ENCODE measurements around the gene DOCK10. TPM values are rescaled to one million over a fixed set of nuclear protein-coding genes. Genes with fewer than 3 reads are reported as not detected.

The DOCK10 gene
- total RNA-seq, 1 donor from 2014 or later, result 14.3 TPM

GRCh38 chr2:224847381-224847780, 194.9 kb downstream of the DOCK10 start:
- H3K4me1 Mint-ChIP-seq (ENCODE audit: low read depth), result peaks cover 26% of the 10 kb centered on the region
- H3K9me3 Mint-ChIP-seq (ENCODE audit: low read depth), result no peaks in the 10 kb centered on the region
- H3K27ac Mint-ChIP-seq (ENCODE audit: unreplicated experiment), result no peak overlapping the region
- H3K36me3 Mint-ChIP-seq (ENCODE audit: low read depth), result peaks cover 21% of the 10 kb centered on the region
- TF ChIP-seq CTCF (IDR thresholded peaks at IDR 0.05), result no peak
- no peaks in the 10 kb centered on the region for H3K27me3 Mint-ChIP-seq (ENCODE audit: low read depth)
- DNase-seq (ENCODE audit: low spot score), result no peak
- no peak overlapping the region for H3K4me3 Mint-ChIP-seq (ENCODE audit: unreplicated experiment)

- Mint-ChIP-seq H3K4me1 (ENCODE audit: low read depth) (peaks cover 23% of the 10 kb centered on the region), H3K9me3 (ENCODE audit: low read depth) (no peaks in the 10 kb centered on the region)
Observed at GRCh38 chr2:224846686-224847085, 195.6 kb downstream of the DOCK10 start.

GRCh38 chr2:224846161-224846560, 196.1 kb downstream of the DOCK10 start:
- peaks cover 23% of the 10 kb centered on the region for H3K4me1 Mint-ChIP-seq (ENCODE audit: low read depth)
- H3K9me3 Mint-ChIP-seq (ENCODE audit: low read depth), result no peaks in the 10 kb centered on the region
- H3K27me3 Mint-ChIP-seq (ENCODE audit: low read depth), result no peaks in the 10 kb centered on the region
- H3K36me3 Mint-ChIP-seq (ENCODE audit: low read depth), result peaks cover 20% of the 10 kb centered on the region
- no peak overlapping the region for H3K4me3 Mint-ChIP-seq (ENCODE audit: unreplicated experiment)
- DNase-seq (ENCODE audit: low spot score), result no peak
- TF ChIP-seq CTCF (IDR thresholded peaks at IDR 0.05), result no peak
- no peak overlapping the region for H3K27ac Mint-ChIP-seq (ENCODE audit: unreplicated experiment)

More at GRCh38 chr2:224846686-224847085, 195.6 kb downstream of the DOCK10 start:
- Mint-ChIP-seq H3K36me3 (ENCODE audit: low read depth) (peaks cover 20% of the 10 kb centered on the region), H3K27ac (ENCODE audit: unreplicated experiment) (no peak overlapping the region), H3K27me3 (ENCODE audit: low read depth) (no peaks in the 10 kb centered on the region), H3K4me3 (ENCODE audit: unreplicated experiment) (no peak overlapping the region)
- DNase-seq (ENCODE audit: low spot score), result no peak
- no peak for TF ChIP-seq CTCF (IDR thresholded peaks at IDR 0.05)

GRCh38 chr2:224843141-224843540, 199.1 kb downstream of the DOCK10 start:
- no peak for DNase-seq (ENCODE audit: low spot score)
- Mint-ChIP-seq H3K9me3 (ENCODE audit: low read depth) (peaks cover 7% of the 10 kb centered on the region), H3K4me3 (ENCODE audit: unreplicated experiment) (no peak overlapping the region), H3K27ac (ENCODE audit: unreplicated experiment) (no peak overlapping the region), H3K27me3 (ENCODE audit: low read depth) (no peaks in the 10 kb centered on the region), H3K36me3 (ENCODE audit: low read depth) (peaks cover 24% of the 10 kb centered on the region), H3K4me1 (ENCODE audit: low read depth) (peaks cover 20% of the 10 kb centered on the region)
- no peak for TF ChIP-seq CTCF (IDR thresholded peaks at IDR 0.05)

- no peak for DNase-seq (ENCODE audit: low spot score)
- peaks cover 32% of the 10 kb centered on the region for H3K4me1 Mint-ChIP-seq (ENCODE audit: low read depth)
- H3K9me3 Mint-ChIP-seq (ENCODE audit: low read depth), result peaks cover 7% of the 10 kb centered on the region
Observed at GRCh38 chr2:224841910-224842309, 200.4 kb downstream of the DOCK10 start.

More at GRCh38 chr2:224841910-224842309, 200.4 kb downstream of the DOCK10 start:
- TF ChIP-seq CTCF (IDR thresholded peaks at IDR 0.05), result no peak
- Mint-ChIP-seq H3K27me3 (ENCODE audit: low read depth) (no peaks in the 10 kb centered on the region), H3K36me3 (ENCODE audit: low read depth) (peaks cover 24% of the 10 kb centered on the region), H3K4me3 (ENCODE audit: unreplicated experiment) (no peak overlapping the region), H3K27ac (ENCODE audit: unreplicated experiment) (no peak overlapping the region)
